Measurements from ENCODE around the gene ANKRD22. TPM values are rescaled to one million over a fixed set of nuclear protein-coding genes. Genes with fewer than 3 reads are reported as not detected.

Gene ANKRD22
- total RNA-seq, 6 experiments from 2014 or later: 0.54 to 1.2 (median 1.2) TPM; not detected in 3

DNA sequence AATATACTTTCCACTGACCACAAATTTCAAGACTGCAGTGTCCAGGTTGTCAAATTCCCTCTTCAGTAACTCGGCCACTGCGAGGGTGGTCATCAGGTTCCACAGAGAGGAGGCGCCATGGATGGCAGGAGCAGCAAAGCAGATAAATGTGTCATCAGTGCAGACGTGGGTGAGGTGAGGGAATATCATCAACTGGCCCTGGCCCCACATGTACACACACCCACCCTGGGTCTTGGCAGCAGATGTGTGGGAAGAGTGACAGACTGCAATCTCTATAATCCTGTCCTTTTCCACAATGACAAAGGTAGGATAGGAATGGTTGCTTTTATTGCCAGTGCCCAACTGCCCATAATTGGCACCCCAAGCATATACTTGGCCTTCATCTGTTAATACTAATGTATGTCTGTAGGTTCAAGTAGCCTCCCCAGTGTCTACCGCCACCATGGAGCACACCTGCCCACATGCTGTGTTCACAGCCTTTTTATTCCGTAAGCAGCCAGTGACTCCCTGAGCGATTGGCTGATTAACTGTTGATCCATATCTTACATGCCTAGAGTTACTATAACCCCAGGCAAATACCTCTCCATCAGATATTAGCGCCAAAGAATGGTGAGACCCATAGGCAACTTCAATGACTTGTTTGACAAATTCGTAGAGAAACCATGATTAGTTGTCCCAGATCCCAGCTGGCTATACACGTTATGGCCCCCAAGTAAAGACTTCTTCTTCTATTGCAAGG, 65.4 kb downstream of the ANKRD22 start:
- H3K4me3 ChIP-seq: no peak overlapping the region
- H3K27me3 ChIP-seq: no peaks in the 10 kb centered on the region
- no peaks in the 10 kb centered on the region for H3K9me3 ChIP-seq
- H3K36me3 ChIP-seq: no peaks in the 10 kb centered on the region
- no peaks in the 10 kb centered on the region for H3K4me1 ChIP-seq
- no peak overlapping the region for H3K27ac ChIP-seq
- intact Hi-C loops (cut with DNase I): no loop called here
- ATAC-seq (no peak), DNase-seq (no peak)
- 80% methylated on average over 6 of the region's 10 CpGs for WGBS (ENCODE audit: insufficient coverage, low coverage, low lambda C conversion rate, missing lambda C conversion rate)
- TF ChIP-seq, protein P1, sequence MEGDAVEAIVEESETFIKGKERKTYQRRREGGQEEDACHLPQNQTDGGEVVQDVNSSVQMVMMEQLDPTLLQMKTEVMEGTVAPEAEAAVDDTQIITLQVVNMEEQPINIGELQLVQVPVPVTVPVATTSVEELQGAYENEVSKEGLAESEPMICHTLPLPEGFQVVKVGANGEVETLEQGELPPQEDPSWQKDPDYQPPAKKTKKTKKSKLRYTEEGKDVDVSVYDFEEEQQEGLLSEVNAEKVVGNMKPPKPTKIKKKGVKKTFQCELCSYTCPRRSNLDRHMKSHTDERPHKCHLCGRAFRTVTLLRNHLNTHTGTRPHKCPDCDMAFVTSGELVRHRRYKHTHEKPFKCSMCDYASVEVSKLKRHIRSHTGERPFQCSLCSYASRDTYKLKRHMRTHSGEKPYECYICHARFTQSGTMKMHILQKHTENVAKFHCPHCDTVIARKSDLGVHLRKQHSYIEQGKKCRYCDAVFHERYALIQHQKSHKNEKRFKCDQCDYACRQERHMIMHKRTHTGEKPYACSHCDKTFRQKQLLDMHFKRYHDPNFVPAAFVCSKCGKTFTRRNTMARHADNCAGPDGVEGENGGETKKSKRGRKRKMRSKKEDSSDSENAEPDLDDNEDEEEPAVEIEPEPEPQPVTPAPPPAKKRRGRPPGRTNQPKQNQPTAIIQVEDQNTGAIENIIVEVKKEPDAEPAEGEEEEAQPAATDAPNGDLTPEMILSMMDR (IDR thresholded peaks at IDR 0.05): no peak
- TF ChIP-seq POLR2A (IDR thresholded peaks at IDR 0.05): no peak

DNA sequence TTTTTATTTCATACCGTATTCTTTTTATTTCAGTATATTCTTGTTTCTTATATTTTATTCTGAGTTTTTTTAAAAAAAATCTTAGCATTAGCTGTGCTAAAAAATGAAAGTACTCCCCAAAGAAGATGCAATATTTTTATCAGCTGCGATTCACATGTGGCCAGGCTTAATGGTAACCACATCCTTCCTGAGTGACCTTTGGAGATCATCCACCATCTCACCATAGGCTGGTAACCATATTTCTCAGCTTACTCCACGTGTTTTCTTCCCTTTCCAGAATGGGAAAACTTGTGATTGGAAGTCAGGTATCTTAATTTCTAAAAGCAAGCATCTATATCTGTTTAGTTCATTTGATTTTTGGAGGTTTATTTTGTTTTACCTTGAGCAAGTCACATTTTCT, 67.9 kb downstream of the ANKRD22 start:
- H3K36me3 ChIP-seq: no peaks in the 10 kb centered on the region
- H3K27me3 ChIP-seq: no peaks in the 10 kb centered on the region
- DNase-seq (no peak), ATAC-seq (no peak)
- TF ChIP-seq POLR2A (IDR thresholded peaks at IDR 0.05): no peak
- TF ChIP-seq, protein P1 (IDR thresholded peaks at IDR 0.05): no peak
- WGBS (ENCODE audit: insufficient coverage, low coverage, low lambda C conversion rate, missing lambda C conversion rate): 52% methylated on average over 3 of the region's 3 CpGs
- no peaks in the 10 kb centered on the region for H3K4me1 ChIP-seq
- intact Hi-C loops (cut with DNase I): no loop called here
- H3K4me3 ChIP-seq: no peak overlapping the region
- no peaks in the 10 kb centered on the region for H3K9me3 ChIP-seq
- no peak overlapping the region for H3K27ac ChIP-seq

DNA sequence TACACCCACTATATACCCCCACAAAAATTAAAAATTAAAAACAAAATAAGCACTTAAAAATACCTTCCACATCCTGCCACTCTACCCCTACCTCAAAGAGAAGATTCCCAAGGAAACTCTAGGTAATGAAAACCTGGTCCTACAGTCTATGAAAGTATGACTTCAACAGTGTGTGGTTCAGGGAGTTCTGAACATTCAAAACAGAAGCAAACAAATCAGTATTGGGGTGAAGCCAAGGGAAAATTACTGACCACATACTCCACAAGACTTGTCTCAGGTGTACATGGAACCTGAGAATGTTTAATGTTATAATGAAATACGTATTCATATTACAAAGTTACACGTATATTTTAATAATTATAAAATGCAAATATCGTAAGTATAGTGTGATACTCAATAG, 69.4 kb downstream of the ANKRD22 start:
- WGBS (ENCODE audit: insufficient coverage, low coverage, low lambda C conversion rate, missing lambda C conversion rate): 76% methylated on average over 3 of the region's 3 CpGs
- Histone ChIP-seq H3K27ac (no peak overlapping the region), H3K36me3 (no peaks in the 10 kb centered on the region), H3K4me3 (no peak overlapping the region), H3K4me1 (no peaks in the 10 kb centered on the region), H3K9me3 (no peaks in the 10 kb centered on the region), H3K27me3 (no peaks in the 10 kb centered on the region)
- ATAC-seq (no peak), DNase-seq (no peak)
- TF ChIP-seq POLR2A (IDR thresholded peaks at IDR 0.05): no peak
- TF ChIP-seq, protein P1 (IDR thresholded peaks at IDR 0.05): no peak
- intact Hi-C loops (cut with DNase I): no loop called here

DNA sequence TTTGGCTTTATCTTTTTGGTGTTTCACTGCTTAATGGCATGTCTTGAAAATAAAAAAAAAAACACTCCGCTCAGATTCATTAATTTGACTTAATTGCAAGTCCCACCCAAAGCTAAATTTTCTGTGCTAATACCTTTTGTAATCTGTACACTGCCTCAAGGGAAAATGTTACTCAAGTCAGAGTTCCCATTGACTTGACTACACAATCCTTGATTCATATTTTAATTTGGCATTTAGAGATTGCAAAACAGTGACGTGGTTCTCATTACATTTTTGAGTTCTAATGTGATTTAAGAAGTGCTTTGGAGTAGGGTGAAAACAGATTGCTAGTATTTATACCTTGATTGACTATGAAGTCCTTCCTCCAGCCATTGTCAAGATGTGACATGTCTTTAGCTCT, 70.4 kb downstream of the ANKRD22 start:
- DNase-seq (no peak), ATAC-seq (no peak)
- Histone ChIP-seq H3K36me3 (no peaks in the 10 kb centered on the region), H3K27ac (no peak overlapping the region), H3K4me1 (no peaks in the 10 kb centered on the region), H3K27me3 (no peaks in the 10 kb centered on the region), H3K9me3 (no peaks in the 10 kb centered on the region), H3K4me3 (no peak overlapping the region)
- intact Hi-C loops (cut with DNase I): no loop called here
- TF ChIP-seq POLR2A (IDR thresholded peaks at IDR 0.05): no peak
- TF ChIP-seq, protein P1 (IDR thresholded peaks at IDR 0.05): no peak
- 56% methylated on average over 2 of the region's 2 CpGs for WGBS (ENCODE audit: insufficient coverage, low coverage, low lambda C conversion rate, missing lambda C conversion rate)

Other genes starting within 250 kb of the ANKRD22 start
- not detected for gene LIPF, start 187.4 kb downstream of the ANKRD22 start, total RNA-seq
- gene LIPK, start 145.6 kb downstream of the ANKRD22 start, total RNA-seq: not detected
- under 1 TPM in 2 of 6 experiments, not detected in 4; 0.25 to 0.29 TPM for gene LIPN, start 91.8 kb downstream of the ANKRD22 start, total RNA-seq
- gene LIPM, start 49.1 kb downstream of the ANKRD22 start, total RNA-seq: not detected
- gene STAMBPL1, start 28.4 kb upstream of the ANKRD22 start, total RNA-seq: 1 to 10 TPM in 5 of 6 experiments, under 1 TPM in 1; 0.66 to 8.0 (median 4.2) TPM
- 100 to 1,000 TPM in 2 of 6 experiments, 10 to 100 TPM in 4; 15.0 to 127 (median 80.7) TPM for gene ACTA2, start 100.9 kb upstream of the ANKRD22 start, total RNA-seq
- gene FAS, start 139.0 kb upstream of the ANKRD22 start, total RNA-seq: 10 to 100 TPM in 5 of 6 experiments, 1 to 10 TPM in 1; 9.0 to 22.3 (median 18.9) TPM